HG03095 (cell line): ENCODE measurements around the gene SMOC2.

Experiments
- ATAC-seq: cut with Tn5 transposase; IDR thresholded peaks from one replicate; pipeline ENCODE4 v1.9.1; 2021; ENCODE audit warnings: moderate library complexity; ENCODE audit not compliant: unreplicated experiment

The SMOC2 gene, protein sequence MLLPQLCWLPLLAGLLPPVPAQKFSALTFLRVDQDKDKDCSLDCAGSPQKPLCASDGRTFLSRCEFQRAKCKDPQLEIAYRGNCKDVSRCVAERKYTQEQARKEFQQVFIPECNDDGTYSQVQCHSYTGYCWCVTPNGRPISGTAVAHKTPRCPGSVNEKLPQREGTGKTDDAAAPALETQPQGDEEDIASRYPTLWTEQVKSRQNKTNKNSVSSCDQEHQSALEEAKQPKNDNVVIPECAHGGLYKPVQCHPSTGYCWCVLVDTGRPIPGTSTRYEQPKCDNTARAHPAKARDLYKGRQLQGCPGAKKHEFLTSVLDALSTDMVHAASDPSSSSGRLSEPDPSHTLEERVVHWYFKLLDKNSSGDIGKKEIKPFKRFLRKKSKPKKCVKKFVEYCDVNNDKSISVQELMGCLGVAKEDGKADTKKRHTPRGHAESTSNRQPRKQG

DNA sequence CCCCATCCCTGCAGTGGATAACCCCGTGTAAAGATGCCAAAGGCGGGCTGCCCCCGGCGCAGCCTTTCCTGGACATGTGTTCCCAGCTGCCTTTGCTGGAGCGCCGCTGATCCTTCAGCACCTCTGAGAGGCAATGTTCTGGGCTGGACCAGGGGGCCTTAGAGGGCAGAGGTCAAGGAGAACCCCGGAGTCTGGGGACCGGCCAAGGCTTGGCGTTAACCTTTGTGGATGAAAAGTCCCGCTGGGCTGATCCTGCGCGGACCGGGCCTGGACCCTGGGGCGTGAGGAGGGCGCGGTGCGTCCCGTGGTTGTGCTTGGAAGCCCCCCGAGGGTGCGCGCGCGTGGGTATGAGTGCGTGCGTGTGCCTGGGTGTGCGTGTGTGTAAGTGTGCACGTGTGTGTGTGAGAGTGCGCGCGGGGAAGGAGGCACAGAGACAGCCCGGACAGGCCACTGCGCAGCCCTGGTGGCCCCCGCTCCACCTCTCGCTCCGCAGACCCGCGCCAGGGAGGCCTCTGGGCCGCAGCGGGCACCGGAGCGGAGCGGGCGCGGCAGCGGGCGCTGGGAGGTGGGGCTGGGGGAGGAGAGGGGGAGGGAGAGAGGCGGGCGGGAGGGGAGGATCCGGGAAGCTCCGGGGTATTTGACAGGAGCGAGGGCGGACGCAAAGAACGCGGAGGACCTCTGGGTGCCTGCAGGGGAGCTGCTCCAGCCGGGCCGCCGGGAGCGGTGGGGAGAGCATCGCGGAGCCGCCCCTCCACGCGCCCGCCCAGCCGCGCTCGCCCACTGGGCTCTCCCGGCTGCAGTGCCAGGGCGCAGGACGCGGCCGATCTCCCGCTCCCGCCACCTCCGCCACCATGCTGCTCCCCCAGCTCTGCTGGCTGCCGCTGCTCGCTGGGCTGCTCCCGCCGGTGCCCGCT is at the start of gene SMOC2:
Gene SMOC2, plus strand, starts transcription at position 665 of the 914 bp plus-strand sequence. Its CDS starts 187 bp downstream, at position 852.
- no peak for ATAC-seq

GRCh38 chr6:168393126-168393870 is 47.7 kb upstream of the SMOC2 start:
- no peak for ATAC-seq

GRCh38 chr6:168394606-168395005 is 46.4 kb upstream of the SMOC2 start:
- no peak for ATAC-seq

GRCh38 chr6:168395983-168396382 is 45.0 kb upstream of the SMOC2 start:
- no peak for ATAC-seq

DNA sequence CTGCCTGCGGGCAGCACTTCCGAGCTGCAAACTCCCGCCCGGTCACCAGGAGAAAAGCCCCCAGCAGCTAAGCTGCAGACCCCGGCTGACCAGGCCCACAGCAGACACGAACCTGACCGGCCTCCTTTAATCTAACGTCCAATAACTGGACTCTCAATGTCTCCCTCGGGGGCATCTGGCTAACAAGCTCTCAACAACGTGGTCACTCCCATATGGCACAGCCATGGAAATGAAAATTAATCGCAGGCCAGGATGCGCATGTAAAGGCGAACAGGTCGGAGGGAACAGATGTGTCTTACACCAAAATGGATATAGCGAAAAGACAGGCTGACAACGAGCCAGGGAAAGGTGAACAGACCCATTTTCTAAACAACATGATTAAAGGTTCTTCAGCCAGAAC is 44.4 kb upstream of the SMOC2 start:
- ATAC-seq = no peak

DNA sequence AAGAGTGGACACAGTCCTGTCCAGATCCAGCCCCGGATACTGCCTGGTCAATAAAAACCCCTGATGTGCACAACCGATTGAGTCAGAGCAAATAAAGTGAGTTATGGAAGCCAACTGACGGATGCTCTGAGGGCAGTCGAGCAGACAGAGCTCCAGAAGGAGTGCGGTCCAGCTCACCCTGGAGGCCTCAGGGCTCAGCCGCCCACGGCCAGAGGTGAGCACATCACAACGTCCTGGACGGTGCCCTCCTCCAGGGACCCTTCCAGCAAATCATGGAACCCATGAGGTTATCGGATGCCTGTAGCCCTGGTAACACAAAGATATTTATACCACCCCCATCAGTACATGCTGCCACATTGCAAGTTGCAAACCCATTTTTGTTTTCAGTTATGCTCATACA is 44.0 kb upstream of the SMOC2 start:
- no peak for ATAC-seq

DNA sequence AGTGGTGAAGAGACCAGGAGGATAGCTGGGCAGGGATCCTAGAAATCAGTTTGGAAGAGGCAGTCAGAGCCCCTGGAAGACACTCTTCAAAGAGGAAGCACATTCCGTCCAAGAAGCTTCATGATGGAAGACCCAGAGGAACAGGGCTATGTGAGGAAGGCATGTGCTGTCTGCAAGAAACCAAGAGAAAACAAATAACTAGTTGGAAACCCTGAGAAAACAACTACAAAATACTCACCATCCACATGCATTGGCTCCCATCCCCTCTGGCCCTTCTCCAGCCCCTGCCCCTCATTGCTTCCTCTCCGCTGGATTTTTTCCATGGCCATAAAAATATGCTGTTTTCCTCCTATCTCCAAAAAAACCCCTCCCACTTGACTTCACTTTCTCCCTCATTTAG is 40.9 kb upstream of the SMOC2 start:
- no peak for ATAC-seq

DNA sequence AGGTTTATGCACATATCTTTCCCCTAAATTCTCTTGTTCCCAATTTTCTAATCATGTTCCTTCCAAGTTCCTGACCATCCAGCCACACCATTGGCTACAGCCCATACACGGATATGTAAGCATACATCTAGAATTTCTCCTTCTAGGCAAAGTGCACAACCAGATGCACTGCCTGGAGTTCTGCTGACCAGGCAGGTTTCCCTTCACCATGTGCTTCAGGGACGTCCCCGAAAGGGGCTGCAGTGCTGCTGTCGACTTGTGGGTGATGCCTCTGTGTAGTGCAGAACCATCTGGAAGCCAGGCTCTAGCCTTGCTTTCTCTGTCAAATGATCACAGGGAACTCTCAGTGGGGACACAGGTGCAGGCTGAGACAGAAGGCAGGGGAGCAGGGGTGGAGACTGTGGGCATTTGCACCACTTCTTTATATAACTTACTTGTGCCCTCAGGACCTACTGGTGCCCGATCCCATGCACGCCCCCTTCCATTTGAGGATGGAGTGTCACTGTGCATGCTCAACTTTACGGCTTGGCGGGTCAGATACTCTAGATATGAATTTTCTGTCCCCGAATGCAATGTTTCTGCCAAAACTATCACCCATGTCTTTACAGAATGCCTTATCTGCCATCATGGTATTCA is 37.5 kb upstream of the SMOC2 start:
- ATAC-seq = no peak

GRCh38 chr6:168404560-168404959 is 36.4 kb upstream of the SMOC2 start:
- ATAC-seq = no peak

DNA sequence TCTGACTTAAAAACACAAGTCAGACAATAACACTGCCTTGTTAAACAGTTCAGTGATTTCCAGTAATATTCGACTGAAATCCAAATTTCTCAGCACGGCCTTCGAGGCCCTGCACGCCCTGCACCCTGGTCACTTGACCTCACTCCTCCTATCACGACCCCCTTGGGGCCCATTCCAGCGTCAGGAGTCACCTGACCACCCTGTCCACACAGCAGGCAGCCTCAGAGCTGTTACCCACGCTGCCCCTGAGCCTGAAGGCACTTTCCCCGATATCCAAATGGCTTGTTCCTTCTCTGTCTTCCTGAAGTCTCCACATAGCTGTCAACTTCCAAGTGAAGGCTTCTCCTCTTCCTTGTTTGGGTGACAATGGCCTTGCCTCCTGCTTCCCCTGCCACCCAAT is 33.1 kb upstream of the SMOC2 start:
- ATAC-seq = no peak

DNA sequence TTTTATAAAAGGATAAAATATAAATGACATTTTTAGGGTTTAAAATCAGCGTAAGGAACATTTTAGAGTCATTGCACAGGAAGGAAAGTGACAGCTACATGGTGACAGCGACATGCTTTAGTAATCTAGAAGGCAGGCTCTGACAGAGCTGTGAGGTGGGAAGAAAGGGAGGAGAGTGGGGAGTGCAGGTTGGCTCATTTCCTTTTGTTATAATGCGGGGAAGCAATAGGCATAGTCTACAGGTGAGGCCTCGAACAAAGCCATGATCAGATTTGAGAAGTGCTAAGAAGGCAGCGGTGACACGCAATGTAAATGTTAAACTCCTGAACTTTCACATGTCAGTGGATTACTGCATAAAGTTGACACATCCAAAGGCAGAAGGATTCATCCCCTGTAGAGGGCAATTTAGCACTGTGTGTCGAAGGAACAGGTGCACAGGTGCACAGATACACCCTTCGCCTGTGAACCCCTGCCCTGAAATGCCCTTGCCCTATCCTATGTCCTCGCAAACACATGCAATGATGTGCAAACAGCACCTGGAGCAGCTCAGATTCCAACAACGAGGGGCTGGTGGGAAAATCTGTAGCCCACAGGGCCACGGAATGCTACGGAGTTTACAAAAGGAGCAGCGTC is 32.4 kb upstream of the SMOC2 start:
- no peak for ATAC-seq

GRCh38 chr6:168410035-168410434 is 30.9 kb upstream of the SMOC2 start:
- ATAC-seq = no peak

- no peak for ATAC-seq
These were observed 30.4 kb upstream of the SMOC2 start for GRCh38 chr6:168410554-168411011.

GRCh38 chr6:168411130-168411529 is 29.9 kb upstream of the SMOC2 start:
- no peak for ATAC-seq

- no peak for ATAC-seq
These were observed 29.2 kb upstream of the SMOC2 start for GRCh38 chr6:168411793-168412192.

DNA sequence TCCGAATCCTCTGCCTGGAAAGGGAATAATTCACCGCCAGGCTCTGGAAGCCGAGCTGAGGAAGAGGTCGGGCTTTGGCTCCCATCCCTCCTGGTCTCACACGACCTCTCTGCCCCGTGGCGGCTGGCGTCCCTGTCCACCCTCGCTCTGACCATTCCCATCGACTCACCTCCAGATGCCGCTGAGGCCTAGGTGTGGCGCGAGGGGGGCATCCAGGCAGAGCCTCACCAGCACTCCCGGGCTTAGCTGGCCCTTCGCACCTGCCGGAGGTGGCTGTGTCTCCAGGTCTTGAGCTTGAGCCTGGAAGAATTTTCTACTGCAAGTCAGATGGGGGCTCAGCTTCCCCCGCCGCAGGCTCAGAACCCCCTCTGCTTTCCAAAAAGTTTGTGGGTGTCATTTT is 28.5 kb upstream of the SMOC2 start:
- ATAC-seq = no peak

GRCh38 chr6:168413018-168413720 is 27.8 kb upstream of the SMOC2 start:
- ATAC-seq = no peak

DNA sequence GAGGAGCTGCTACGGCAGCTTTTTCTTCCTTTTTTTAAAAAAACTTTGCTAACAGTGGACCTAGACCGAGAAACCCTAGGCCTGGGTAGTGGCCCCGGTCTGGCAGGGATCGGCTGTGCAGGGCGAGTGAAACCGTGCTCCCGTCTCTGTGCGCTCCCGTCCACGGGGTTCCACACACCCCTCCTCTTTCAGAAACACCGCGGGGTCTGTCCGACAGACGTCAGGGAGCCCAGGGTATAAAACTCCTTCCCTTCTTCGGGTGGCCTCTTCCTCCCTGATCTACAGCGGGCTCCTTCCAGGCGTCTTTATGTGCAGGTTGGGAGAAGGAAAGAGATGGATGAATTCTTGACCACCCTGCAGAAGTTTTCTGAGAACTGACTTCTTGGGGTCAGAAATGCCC is 27.1 kb upstream of the SMOC2 start:
- ATAC-seq = no peak

DNA sequence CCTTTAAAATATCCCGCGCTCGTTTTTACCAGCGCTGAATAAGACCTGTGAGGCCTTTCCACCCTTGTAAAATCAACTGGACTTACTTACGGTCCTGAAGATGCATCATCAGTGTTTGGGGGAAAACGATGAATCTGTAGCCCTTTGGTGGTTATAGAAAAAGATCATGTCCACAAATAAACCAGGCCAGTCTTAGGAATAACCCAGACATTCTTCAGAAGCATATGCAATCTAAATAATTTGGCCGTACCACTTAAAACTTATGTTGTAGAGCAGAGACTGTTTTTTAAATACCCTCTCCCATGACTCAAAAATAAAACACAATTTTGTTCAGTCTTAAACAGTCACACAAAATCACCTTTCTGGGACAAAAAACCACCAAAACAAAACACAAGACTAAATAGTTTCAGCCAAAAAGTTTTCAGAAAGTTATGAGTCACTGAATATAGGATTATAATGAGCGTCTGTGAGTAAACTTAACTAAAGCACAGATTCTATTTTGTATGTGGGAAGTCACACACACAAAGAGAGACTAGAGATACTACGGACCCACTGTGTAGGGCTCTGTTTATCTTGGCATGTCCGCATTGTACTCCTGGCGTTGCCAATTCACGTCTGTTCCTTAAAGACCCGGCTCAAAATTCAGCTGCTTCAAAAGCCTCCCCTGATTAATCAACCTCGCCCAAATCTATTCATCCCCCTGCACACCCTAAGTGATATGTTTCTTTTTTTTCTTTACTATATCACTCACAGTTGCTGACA is 26.5 kb upstream of the SMOC2 start:
- ATAC-seq = no peak
